Sigmoid colon (tissue), 7 donors: ENCODE results near the gene USP25. TPM values are rescaled to one million over a fixed set of nuclear protein-coding genes. Genes with fewer than 3 reads are reported as not detected.

Source experiments
- DNase-seq: peaks from one replicate; pipeline ENCODE4 v3.0.0-alpha.2; 2019
- H3K27ac ChIP-seq, 4 donors: fragments of 200-600 bp; sonication (generic); one replicate each; pipeline ENCODE4 v1.5.1; 2016 to 2019; ENCODE audit warnings: mild to moderate bottlenecking in 1 of 4
- H3K27me3 ChIP-seq, 3 donors: fragments of 200-600 bp; sonication (generic); one replicate each; pipeline ENCODE4 v1.5.1; 2019; ENCODE audit warnings: mild to moderate bottlenecking in 1 of 3
- H3K36me3 ChIP-seq, 4 donors: fragments of 200-600 bp; sonication (generic); one replicate each; pipeline ENCODE4 v1.5.1; 2016 to 2019
- H3K4me1 ChIP-seq, 4 donors: fragments of 200-600 bp; sonication (generic); one replicate each; pipeline ENCODE4 v1.5.1; 2017 to 2019
- H3K4me3 ChIP-seq, 4 donors: fragments of 200-600 bp; sonication (generic); one replicate each; pipeline ENCODE4 v1.5.1; 2017 to 2019; ENCODE audit warnings: mild to moderate bottlenecking in 2 of 4, moderate library complexity in 1 of 4
- H3K9me3 ChIP-seq, 4 donors: fragments of 200-600 bp in 3 of 4; sonication (generic) in 3 of 4; one replicate each; pipeline versions ENCODE4 v1.5.1 to v1.6.1; 2013 to 2019
- CTCF ChIP-seq, 4 experiments: fragments of 450-650 bp in 3 of 4; fragments of 200-600 bp in 1 of 4; IDR thresholded peaks; one replicate each; pipeline ENCODE4 v1.5.1; 2016 to 2019; ENCODE audit warnings: antibody characterized with exemption in 4 of 4, mild to moderate bottlenecking in 3 of 4, moderate library complexity in 2 of 4
- EP300 ChIP-seq, 4 donors: sonication (generic); formaldehyde crosslinking; IDR thresholded peaks; one replicate each; pipeline ENCODE4 v1.6.1; 2017; ENCODE audit warnings: antibody characterized with exemption in 4 of 4
- POLR2A ChIP-seq, 2 donors: fragments of 450-650 bp; IDR thresholded peaks; one replicate each; pipeline ENCODE4 v1.6.1; 2016; ENCODE audit warnings: antibody characterized with exemption in 2 of 2, mild to moderate bottlenecking in 2 of 2, moderate library complexity in 2 of 2
- POLR2AphosphoS5 ChIP-seq, 4 donors: sonication (generic); formaldehyde crosslinking; IDR thresholded peaks; one replicate each; pipeline ENCODE4 v1.6.1; 2017; ENCODE audit warnings: antibody characterized with exemption in 4 of 4
- WGBS, 2 donors: extraction: QIAGEN DNeasy Blood & Tissue Kit; methylation state at CpG; one replicate each; pipeline ENCODE4 v1.1.7; 2013; 5-methylcytosine and 5-hydroxymethylcytosine counted together
- intact Hi-C: fragments of 100-400 bp; cut with DNase I; formaldehyde crosslinking; loops from one replicate; pipeline ENCODE4 v1.15.1; 2023
- polyA plus RNA-seq, 3 donors: library from polyadenylated mRNA; stranded (reverse); fragments of 200-250 nt; gene quantifications; one replicate each; pipeline ENCODE4 v1.2.3, GENCODE V29; 2013
- total RNA-seq, 4 donors: library from RNA; depleted of rRNA; stranded (reverse); fragments of >200 nt; gene quantifications; one replicate each; pipeline ENCODE4 v1.1.0, GENCODE V29; 2016
- donor health status: healthy with polysubstance abuse.
- donor health status: Bipolar disorder and iron deficiency.
- donor health status: healthy.

The USP25 gene
- total and polyA plus RNA-seq, 7 donors = 10.2 to 54.0 (median 37.9) TPM

- TF ChIP-seq POLR2A (IDR thresholded peaks at IDR 0.05) (no peak), CTCF (IDR thresholded peaks at IDR 0.05) (no peak), EP300 (IDR thresholded peaks at IDR 0.05) (no peak), POLR2AphosphoS5 (IDR thresholded peaks at IDR 0.05) (no peak)
- Histone ChIP-seq H3K4me3 (no peak overlapping the region), H3K27me3 (no peaks in the 10 kb centered on the region), H3K27ac (no peak overlapping the region), H3K9me3 (no peaks in the 10 kb centered on the region), H3K36me3 (peaks cover 0 to 81% (median 0%) of the 10 kb centered on the region in 4 donors), H3K4me1 (no peaks in the 10 kb centered on the region)
- intact Hi-C loops = no loop called here
- 97 to 98% methylated on average over 4 of the region's 4 CpGs for WGBS, 2 donors
- DNase-seq = no peak
Observed at GRCh38 chr21:15868940-15869339, 139.2 kb downstream of the USP25 start.

GRCh38 chr21:15870819-15871218, 141.0 kb downstream of the USP25 start:
- H3K4me1 ChIP-seq = no peaks in the 10 kb centered on the region
- intact Hi-C loops = no loop called here
- no peak overlapping the region for H3K4me3 ChIP-seq
- 79 to 90% methylated on average over 4 of the region's 4 CpGs for WGBS, 2 donors
- H3K27me3 ChIP-seq = no peaks in the 10 kb centered on the region
- TF ChIP-seq POLR2AphosphoS5 (IDR thresholded peaks at IDR 0.05) (no peak), POLR2A (IDR thresholded peaks at IDR 0.05) (no peak), EP300 (IDR thresholded peaks at IDR 0.05) (no peak), CTCF (IDR thresholded peaks at IDR 0.05) (no peak)
- H3K9me3 ChIP-seq = no peaks in the 10 kb centered on the region
- no peak overlapping the region for H3K27ac ChIP-seq
- DNase-seq = no peak
- peaks cover 0 to 86% (median 7%) of the 10 kb centered on the region in 4 donors for H3K36me3 ChIP-seq

DNA sequence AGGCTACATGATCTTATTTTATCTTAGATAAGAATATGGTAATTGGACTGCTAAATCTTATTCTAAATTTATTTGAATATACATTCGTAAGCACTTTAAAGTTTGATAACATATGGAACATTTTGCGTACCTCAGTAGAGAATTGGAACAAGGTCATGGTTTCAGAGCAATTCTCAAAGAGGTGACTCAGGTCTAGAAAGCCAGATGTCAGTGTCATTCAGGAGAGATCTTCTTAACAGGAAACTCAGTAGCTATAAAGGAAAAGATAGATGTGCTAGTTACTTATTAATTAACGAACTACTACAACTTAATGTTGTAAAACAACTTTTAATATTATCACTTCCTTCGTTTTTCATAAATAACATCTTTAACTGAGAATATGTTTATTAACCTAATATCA, 142.5 kb downstream of the USP25 start:
- Histone ChIP-seq H3K27me3 (no peaks in the 10 kb centered on the region), H3K27ac (no peak overlapping the region), H3K4me1 (no peaks in the 10 kb centered on the region), H3K36me3 (peaks cover 0 to 86% (median 7%) of the 10 kb centered on the region in 4 donors), H3K4me3 (no peak overlapping the region), H3K9me3 (no peaks in the 10 kb centered on the region)
- DNase-seq = no peak
- intact Hi-C loops = no loop called here
- 88 to 92% methylated on average over 4 of the region's 4 CpGs for WGBS, 2 donors
- TF ChIP-seq EP300 (IDR thresholded peaks at IDR 0.05) = no peak
- no peak for TF ChIP-seq POLR2A (IDR thresholded peaks at IDR 0.05)
- no peak for TF ChIP-seq POLR2AphosphoS5 (IDR thresholded peaks at IDR 0.05)
- no peak for TF ChIP-seq CTCF (IDR thresholded peaks at IDR 0.05)

DNA sequence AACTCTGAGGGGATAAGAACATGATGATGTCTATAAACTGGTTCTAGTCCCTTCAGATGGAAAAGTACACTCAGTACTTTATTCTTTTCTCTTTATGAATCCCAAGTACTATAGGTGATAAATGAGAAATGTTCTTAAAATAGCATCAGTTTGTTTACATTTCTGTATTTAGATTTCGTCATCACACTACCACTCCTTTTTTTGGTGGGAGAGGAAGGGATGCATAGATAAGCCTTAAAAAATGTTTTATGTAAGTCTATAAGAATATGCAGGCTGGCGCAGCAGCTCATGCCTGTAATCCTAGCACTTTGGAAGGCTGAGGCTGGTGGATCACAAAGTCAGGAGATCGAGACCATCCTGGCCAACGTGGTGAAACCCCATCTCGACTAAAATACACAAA, 144.8 kb downstream of the USP25 start:
- WGBS, 2 donors = 81 to 89% methylated on average over 5 of the region's 5 CpGs
- Histone ChIP-seq H3K4me1 (no peaks in the 10 kb centered on the region), H3K9me3 (no peaks in the 10 kb centered on the region), H3K27ac (no peak overlapping the region), H3K27me3 (no peaks in the 10 kb centered on the region), H3K4me3 (no peak overlapping the region), H3K36me3 (peaks cover 0 to 88% (median 15%) of the 10 kb centered on the region in 4 donors)
- no peak for DNase-seq
- TF ChIP-seq CTCF (IDR thresholded peaks at IDR 0.05) = no peak
- no peak for TF ChIP-seq POLR2AphosphoS5 (IDR thresholded peaks at IDR 0.05)
- no peak for TF ChIP-seq EP300 (IDR thresholded peaks at IDR 0.05)
- no peak for TF ChIP-seq POLR2A (IDR thresholded peaks at IDR 0.05)
- intact Hi-C loops = no loop called here

GRCh38 chr21:15875286-15875685, 145.5 kb downstream of the USP25 start:
- H3K36me3 ChIP-seq = peaks cover 0 to 90% (median 16%) of the 10 kb centered on the region in 4 donors

More at GRCh38 chr21:15875286-15875685, 145.5 kb downstream of the USP25 start:
- H3K9me3 ChIP-seq = no peaks in the 10 kb centered on the region
- H3K27me3 ChIP-seq = no peaks in the 10 kb centered on the region
- H3K4me1 ChIP-seq = no peaks in the 10 kb centered on the region
- intact Hi-C loops = no loop called here
- no peak overlapping the region for H3K27ac ChIP-seq
- DNase-seq = no peak
- 92 to 93% methylated on average over 3 of the region's 3 CpGs for WGBS, 2 donors
- no peak overlapping the region for H3K4me3 ChIP-seq
- no peak for TF ChIP-seq CTCF (IDR thresholded peaks at IDR 0.05)
- no peak for TF ChIP-seq EP300 (IDR thresholded peaks at IDR 0.05)
- no peak for TF ChIP-seq POLR2A (IDR thresholded peaks at IDR 0.05)
- no peak for TF ChIP-seq POLR2AphosphoS5 (IDR thresholded peaks at IDR 0.05)
